H1 (cell line): ENCODE data around the gene GMCL2. TPM values are rescaled to one million over a fixed set of nuclear protein-coding genes. Genes with fewer than 3 reads are reported as not detected.

ENCODE experiments used
- BCL11A ChIP-seq, 2 experiments: IDR thresholded peaks; one replicate each; pipeline ENCODE4 v1.6.1; 2011; ENCODE audit warnings: low read depth in 2 of 2, low read length in 2 of 2, mild to moderate bottlenecking in 2 of 2
- HDAC6 ChIP-seq: IDR thresholded peaks from one replicate; pipeline ENCODE4 v1.7.1; 2012; ENCODE audit warnings: low read depth, mild to moderate bottlenecking, inconsistent platforms, low read length, moderate library complexity
- POU5F1 ChIP-seq: IDR thresholded peaks from 2 replicates; pipeline ENCODE4 v1.6.1; 2011; ENCODE audit warnings: low read depth, mild to moderate bottlenecking, low read length, moderate library complexity
- RBBP5 ChIP-seq: IDR thresholded peaks from 2 replicates; pipeline ENCODE4 v1.7.1; 2012; ENCODE audit warnings: low read depth, mild to moderate bottlenecking, inconsistent platforms, low read length, moderate library complexity, borderline replicate concordance
- polyA plus RNA-seq, 7 experiments: library from polyadenylated mRNA; depleted of rRNA in 3 of 7; stranded (reverse) in 5 of 7; unstranded in 2 of 7; fragments of >200 nt in 5 of 7; fragments of 200-250 nt in 2 of 7; gene quantifications; 1 replicate in 5 of 7; 2 replicates in 1 of 7; 4 replicates in 1 of 7; pipeline versions ENCODE4 v1.2.1 to v1.2.3, GENCODE V29; 2011 to 2013; ENCODE audit warnings: missing spikeins in 2 of 7, mixed read lengths in 2 of 7
- total RNA-seq: library from RNA; stranded (reverse); fragmentation: NEBNext Ultra II Directional; extraction: Animal tissue kit (Norgen Biotek cat#: 25700); gene quantifications from 2 replicates; pipeline ENCODE4 v1.2.1, GENCODE V29; 2021
- TF ChIP-seq, protein P1 (sequence below): IDR thresholded peaks from 2 replicates; pipeline ENCODE4 v1.6.1; 2011; ENCODE audit warnings: low read length, improper control_type of control experiment

GMCL2 gene
- total and polyA plus RNA-seq, 2 of the 8 experiments (the other 6 are each of a cell fraction or from before 2014, with no cell fraction given) = 0.13 TPM; not detected in 1

DNA sequence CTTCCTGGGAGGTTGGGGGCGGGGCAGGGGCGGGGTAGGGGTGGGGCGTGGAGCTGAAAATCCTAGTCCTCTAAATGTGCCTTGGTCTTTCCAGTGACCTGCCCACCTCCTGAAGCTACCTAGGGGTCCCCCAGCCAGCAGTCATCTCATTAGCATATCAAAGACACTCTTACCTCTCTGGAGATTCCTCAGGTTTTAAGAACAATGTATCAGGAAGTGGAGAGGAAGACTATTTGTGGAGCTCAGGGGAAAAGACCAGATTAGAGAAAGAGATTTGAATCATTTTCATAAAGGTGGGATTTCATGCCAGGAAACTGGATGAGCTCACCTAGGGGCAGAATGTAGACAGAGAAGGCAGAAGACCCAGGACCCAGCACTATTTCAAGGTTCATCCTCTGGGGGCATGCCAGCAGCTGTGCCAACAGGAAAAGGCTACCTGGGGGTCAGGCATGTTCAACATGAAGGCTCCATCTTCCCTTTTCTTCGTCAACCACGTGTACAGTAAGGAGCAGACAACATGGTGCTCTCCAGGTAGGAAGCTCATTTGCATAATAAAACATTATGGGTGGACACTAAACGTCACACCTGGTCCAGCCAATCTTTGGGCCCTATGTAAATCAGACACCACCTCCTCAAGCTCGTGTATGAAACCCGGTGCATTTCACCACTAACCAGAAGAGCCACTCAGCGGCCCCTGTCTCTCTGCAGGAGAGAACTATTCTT, 6.9 kb downstream of the GMCL2 start (continued):
- no peak for TF ChIP-seq HDAC6
- no peak for TF ChIP-seq BCL11A (IDR thresholded peaks at IDR 0.05; ENCODE audit: low read depth in 2 of 2, low read length in 2 of 2)
- peak; percentile 85; the same call in 1 of the 2 replicates for TF ChIP-seq RBBP5
- TF ChIP-seq POU5F1 = 0 out of 2 replicates have a peak, but pooled peaks have one; percentile 51
- TF ChIP-seq, protein P1, sequence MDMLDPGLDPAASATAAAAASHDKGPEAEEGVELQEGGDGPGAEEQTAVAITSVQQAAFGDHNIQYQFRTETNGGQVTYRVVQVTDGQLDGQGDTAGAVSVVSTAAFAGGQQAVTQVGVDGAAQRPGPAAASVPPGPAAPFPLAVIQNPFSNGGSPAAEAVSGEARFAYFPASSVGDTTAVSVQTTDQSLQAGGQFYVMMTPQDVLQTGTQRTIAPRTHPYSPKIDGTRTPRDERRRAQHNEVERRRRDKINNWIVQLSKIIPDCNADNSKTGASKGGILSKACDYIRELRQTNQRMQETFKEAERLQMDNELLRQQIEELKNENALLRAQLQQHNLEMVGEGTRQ = peak; percentile 36; the same call in 1 of the 2 replicates
